ENCODE data around the gene AAK1.
"Not testable (repeated sequence)": the region's sequence is repeated elsewhere in the genome, so short reads cannot be mapped to it uniquely, and the experiment has no call there.

The AAK1 gene

GRCh38 chr2:69625078-69625795 is 18.3 kb downstream of the AAK1 start:
- DNase-seq (ENCODE audit: low spot score): no peak

- no peak for DNase-seq (ENCODE audit: low spot score)
Measured at GRCh38 chr2:69624611-69625010, 18.9 kb downstream of the AAK1 start.

GRCh38 chr2:69624131-69624530 is 19.4 kb downstream of the AAK1 start:
- DNase-seq (ENCODE audit: low spot score): no peak

GRCh38 chr2:69623236-69623635 is 20.3 kb downstream of the AAK1 start:
- no peak for DNase-seq (ENCODE audit: low spot score)

- DNase-seq (ENCODE audit: low spot score): not testable (repeated sequence)
Measured at GRCh38 chr2:69622805-69623204, 20.7 kb downstream of the AAK1 start.

- DNase-seq (ENCODE audit: low spot score): not testable (repeated sequence)
Measured at GRCh38 chr2:69622017-69622540, 21.5 kb downstream of the AAK1 start.

GRCh38 chr2:69621440-69621839 is 22.1 kb downstream of the AAK1 start:
- no peak for DNase-seq (ENCODE audit: low spot score)

GRCh38 chr2:69620870-69621269 is 22.7 kb downstream of the AAK1 start:
- DNase-seq (ENCODE audit: low spot score): no peak

- DNase-seq (ENCODE audit: low spot score): peak; percentile 79
Measured at GRCh38 chr2:69619725-69620124, 23.8 kb downstream of the AAK1 start.

GRCh38 chr2:69618362-69618761 is 25.2 kb downstream of the AAK1 start:
- DNase-seq (ENCODE audit: low spot score): no peak

- DNase-seq (ENCODE audit: low spot score): no peak
Measured at GRCh38 chr2:69617744-69618143, 25.8 kb downstream of the AAK1 start.

- peak; percentile 46 for DNase-seq (ENCODE audit: low spot score)
Measured at GRCh38 chr2:69616755-69617154, 26.8 kb downstream of the AAK1 start.

GRCh38 chr2:69615969-69616368 is 27.6 kb downstream of the AAK1 start:
- no peak for DNase-seq (ENCODE audit: low spot score)

GRCh38 chr2:69615078-69615625 is 28.4 kb downstream of the AAK1 start:
- DNase-seq (ENCODE audit: low spot score): no peak

- no peak for DNase-seq (ENCODE audit: low spot score)
Measured at GRCh38 chr2:69612707-69613106, 30.8 kb downstream of the AAK1 start.

GRCh38 chr2:69612200-69612599 is 31.3 kb downstream of the AAK1 start:
- DNase-seq (ENCODE audit: low spot score): no peak

- no peak for DNase-seq (ENCODE audit: low spot score)
Measured at GRCh38 chr2:69608109-69608508, 35.4 kb downstream of the AAK1 start.

GRCh38 chr2:69606771-69607170 is 36.8 kb downstream of the AAK1 start:
- DNase-seq (ENCODE audit: low spot score): not testable (repeated sequence)

GRCh38 chr2:69605284-69605683 is 38.3 kb downstream of the AAK1 start:
- no peak for DNase-seq (ENCODE audit: low spot score)

- DNase-seq (ENCODE audit: low spot score): no peak
Measured at GRCh38 chr2:69604836-69605235, 38.7 kb downstream of the AAK1 start.

GRCh38 chr2:69604026-69604678 is 39.4 kb downstream of the AAK1 start:
- no peak for DNase-seq (ENCODE audit: low spot score)

- DNase-seq (ENCODE audit: low spot score): no peak
Measured at GRCh38 chr2:69603146-69603743, 40.3 kb downstream of the AAK1 start.

- DNase-seq (ENCODE audit: low spot score): peak; percentile 74
Measured at GRCh38 chr2:69601179-69601612, 42.3 kb downstream of the AAK1 start.

Data from activated CD4-positive, alpha-beta T cell treated with anti-CD3 and anti-CD28 coated beads, Interleukin-2, Interleukin-4, amounts not matched to agents 100 ng/mL and 50 ng/mL, durations not matched to agents 16 hours and 8 hours (primary cell).